ENCODE measurements around the gene MBD5.

GRCh38 chr2:148184976-148185375 lies 164.1 kb downstream of the MBD5 start:
- TF ChIP-seq CTCF (IDR thresholded peaks at IDR 0.05) (no peak), EZH2 (IDR thresholded peaks at IDR 0.05; ENCODE audit: borderline replicate concordance, insufficient read depth, low read depth, low read length, poor library complexity, severe bottlenecking) (no peak)
